ENCODE results near the gene CNKSR1.

DNA sequence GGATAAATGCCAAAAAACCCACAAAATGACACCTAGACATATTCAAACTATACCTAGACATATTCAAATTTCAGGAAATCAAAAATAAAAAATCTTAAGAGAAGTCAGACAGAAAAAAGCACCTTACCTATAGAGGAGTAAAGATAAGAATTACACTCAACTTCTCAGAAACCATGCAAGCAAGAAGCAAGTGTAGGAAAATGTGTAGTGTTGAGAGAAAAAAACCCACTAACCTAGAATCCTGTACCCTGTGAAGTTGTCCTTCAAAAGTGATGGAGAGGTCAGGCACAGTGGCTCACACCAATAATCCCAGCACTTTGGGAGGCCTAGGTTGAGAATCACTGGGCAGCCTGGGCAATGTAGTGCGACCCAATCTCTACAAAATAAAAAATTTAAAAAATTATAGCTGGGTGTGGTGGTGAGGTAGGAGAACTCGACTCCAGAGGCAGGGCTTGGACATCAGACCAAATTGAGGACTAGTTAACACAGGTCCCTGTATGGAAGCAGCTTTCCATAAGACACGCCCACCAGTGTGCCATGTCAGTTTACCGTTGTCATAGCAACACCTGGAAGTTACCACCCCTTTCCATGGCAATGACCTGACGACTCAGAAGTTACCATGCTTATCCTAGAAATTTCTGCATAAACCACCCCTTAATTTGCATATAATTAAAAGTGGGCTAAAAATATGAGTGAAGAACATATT is 45.0 kb upstream of the CNKSR1 start:
- TF ChIP-seq POLR2AphosphoS5 (IDR thresholded peaks at IDR 0.05; ENCODE audit: low read depth, low read length) (no peak), POLR2A (IDR thresholded peaks at IDR 0.05; ENCODE audit: low read depth, low read length) (no peak), TAF1 (IDR thresholded peaks at IDR 0.05; ENCODE audit: borderline replicate concordance, low read depth, low read length) (no peak)

Data from GM12892 (cell line).